Mesendoderm (in vitro differentiated cells): ENCODE measurements around the gene HSPA1A.

Experiments
- DNase-seq: peaks from one replicate; pipeline ENCODE4 v3.0.0; 2013
- H2AK5ac ChIP-seq: 2 replicates; pipeline ENCODE4 v1.6.1; 2013; ENCODE audit warnings: low read length, inconsistent platforms
- H2BK120ac ChIP-seq: 2 replicates; pipeline ENCODE4 v1.6.1; 2013; ENCODE audit warnings: low read depth, mild to moderate bottlenecking, low read length, moderate library complexity, mixed read lengths
- H2BK15ac ChIP-seq: replicated peaks from 2 replicates; pipeline ENCODE4 v1.6.1; 2013; ENCODE audit warnings: low read depth, mild to moderate bottlenecking, moderate library complexity
- H2BK5ac ChIP-seq: 2 replicates; pipeline ENCODE4 v1.6.1; 2013; ENCODE audit warnings: low read length, inconsistent platforms
- H3K18ac ChIP-seq: 2 replicates; pipeline ENCODE4 v1.6.1; 2013; ENCODE audit warnings: mild to moderate bottlenecking, low read length, mixed read lengths
- H3K23ac ChIP-seq: one replicate; pipeline ENCODE4 v1.6.1; 2013; ENCODE audit warnings: low read length
- H3K27ac ChIP-seq: 2 replicates; pipeline ENCODE4 v1.5.1; 2013; ENCODE audit warnings: low read depth, mild to moderate bottlenecking, inconsistent platforms, low read length, moderate library complexity
- H3K27me3 ChIP-seq: 2 replicates; pipeline ENCODE4 v1.6.1; 2013; ENCODE audit warnings: low read length, control low read depth, mild to moderate bottlenecking, inconsistent platforms; ENCODE audit not compliant: insufficient read depth, poor library complexity
- H3K36me3 ChIP-seq: 2 replicates; pipeline ENCODE4 v1.6.1; 2013; ENCODE audit warnings: low read length, inconsistent platforms; ENCODE audit not compliant: control insufficient read depth, insufficient read depth
- H3K4ac ChIP-seq: one replicate; pipeline ENCODE4 v1.6.1; 2013; ENCODE audit warnings: low read depth, mild to moderate bottlenecking, low read length, moderate library complexity
- H3K4me1 ChIP-seq: 2 replicates; pipeline ENCODE4 v1.6.1; 2013; ENCODE audit warnings: low read depth, low read length, inconsistent platforms; ENCODE audit not compliant: control insufficient read depth
- H3K4me2 ChIP-seq: 2 replicates; pipeline ENCODE4 v1.6.1; 2013; ENCODE audit warnings: low read length
- H3K4me3 ChIP-seq: 2 replicates; pipeline ENCODE4 v1.5.1; 2013; ENCODE audit warnings: mild to moderate bottlenecking, low read length
- H3K56ac ChIP-seq: one replicate; pipeline ENCODE4 v1.6.1; 2013; ENCODE audit warnings: low read length
- H3K79me1 ChIP-seq: 2 replicates; pipeline ENCODE4 v1.6.1; 2013; ENCODE audit warnings: low read length, inconsistent platforms
- H3K79me2 ChIP-seq: 2 replicates; pipeline ENCODE4 v1.6.1; 2013; ENCODE audit warnings: mild to moderate bottlenecking, low read length; ENCODE audit not compliant: control insufficient read depth, insufficient read depth
- H3K9ac ChIP-seq: 2 replicates; pipeline ENCODE4 v1.6.1; 2013; ENCODE audit warnings: low read length, inconsistent platforms
- H4K5ac ChIP-seq: one replicate; pipeline ENCODE4 v1.6.1; 2013; ENCODE audit warnings: low read length
- H4K8ac ChIP-seq: one replicate; pipeline ENCODE4 v1.6.1; 2013; ENCODE audit warnings: low read depth, mild to moderate bottlenecking, control low read depth, low read length, moderate library complexity
- WGBS: extraction: QIAGEN DNeasy Blood & Tissue Kit; methylation state at CpG from one replicate; pipeline ENCODE4 v1.1.7; 2013; ENCODE audit warnings: low lambda C conversion rate, missing lambda C conversion rate; ENCODE audit not compliant: insufficient coverage; ENCODE audit errors: extremely low coverage; 5-methylcytosine and 5-hydroxymethylcytosine counted together

The HSPA1A gene

GRCh38 chr6:31776485-31776988 lies 38.8 kb upstream of the HSPA1A start:
- H2BK15ac ChIP-seq: no peak overlapping the region
- H4K8ac ChIP-seq: no peak overlapping the region
- no peak overlapping the region for H4K5ac ChIP-seq
- no peak for DNase-seq
- no peak overlapping the region for H2AK5ac ChIP-seq
- no peak overlapping the region for H3K9ac ChIP-seq
- no peaks in the 10 kb centered on the region for H3K4me1 ChIP-seq
- no peak overlapping the region for H3K27ac ChIP-seq
- H3K56ac ChIP-seq: no peak overlapping the region
- H3K79me2 ChIP-seq: no peaks in the 10 kb centered on the region
- peaks cover 6% of the 10 kb centered on the region for H3K36me3 ChIP-seq
- H2BK5ac ChIP-seq: no peak overlapping the region
- H3K27me3 ChIP-seq: no peaks in the 10 kb centered on the region
- H3K18ac ChIP-seq: no peak overlapping the region
- no peak overlapping the region for H3K23ac ChIP-seq
- no peak overlapping the region for H3K4ac ChIP-seq
- no peak overlapping the region for H3K4me2 ChIP-seq
- WGBS: no CpG with 5 or more reads among the region's 14 CpGs
- H3K79me1 ChIP-seq: no peaks in the 10 kb centered on the region
- H3K4me3 ChIP-seq: no peak overlapping the region
- H2BK120ac ChIP-seq: no peak overlapping the region

GRCh38 chr6:31776989-31777666 lies 38.2 kb upstream of the HSPA1A start, which contains the start of gene VWA7:
Gene VWA7, minus strand, starts transcription at chr6:31777328. Its CDS starts 549 bp downstream, at chr6:31776779.
- Histone ChIP-seq H2BK5ac (no peak within 1 kb of the TSS), H3K56ac (peak within 1 kb of the TSS; percentile 60), H3K79me2 (no peaks in the 10 kb centered on the region), H3K9ac (peak within 1 kb of the TSS; percentile 32), H2BK120ac (no peak within 1 kb of the TSS), H3K18ac (no peak within 1 kb of the TSS), H3K79me1 (no peaks in the 10 kb centered on the region), H3K4ac (no peak within 1 kb of the TSS), H4K8ac (no peak within 1 kb of the TSS), H3K4me1 (no peaks in the 10 kb centered on the region), H3K27ac (no peak within 1 kb of the TSS), H3K4me3 (no peak within 1 kb of the TSS), H2AK5ac (no peak within 1 kb of the TSS), H3K4me2 (no peak within 1 kb of the TSS), H2BK15ac (no peak within 1 kb of the TSS), H3K27me3 (no peaks in the 10 kb centered on the region), H4K5ac (no peak within 1 kb of the TSS), H3K36me3 (peaks cover 10% of the 10 kb centered on the region), H3K23ac (no peak within 1 kb of the TSS)
- WGBS: no CpG with 5 or more reads among the region's 15 CpGs
- DNase-seq: peak; percentile 60

GRCh38 chr6:31777667-31778050 lies 37.7 kb upstream of the HSPA1A start:
- DNase-seq: no peak
- no peak overlapping the region for H4K5ac ChIP-seq
- no peak overlapping the region for H4K8ac ChIP-seq
- H2BK5ac ChIP-seq: no peak overlapping the region
- H3K18ac ChIP-seq: no peak overlapping the region
- H2BK15ac ChIP-seq: no peak overlapping the region
- no peak overlapping the region for H3K9ac ChIP-seq
- H3K4me3 ChIP-seq: no peak overlapping the region
- H3K79me1 ChIP-seq: no peaks in the 10 kb centered on the region
- H3K56ac ChIP-seq: no peak overlapping the region
- H3K27me3 ChIP-seq: no peaks in the 10 kb centered on the region
- H3K27ac ChIP-seq: no peak overlapping the region
- H3K4ac ChIP-seq: no peak overlapping the region
- no peaks in the 10 kb centered on the region for H3K79me2 ChIP-seq
- no CpG with 5 or more reads among the region's 5 CpGs for WGBS
- no peak overlapping the region for H2AK5ac ChIP-seq
- H2BK120ac ChIP-seq: no peak overlapping the region
- no peak overlapping the region for H3K23ac ChIP-seq
- H3K4me2 ChIP-seq: no peak overlapping the region
- H3K36me3 ChIP-seq: peaks cover 11% of the 10 kb centered on the region
- no peaks in the 10 kb centered on the region for H3K4me1 ChIP-seq

- H2BK15ac ChIP-seq: no peak overlapping the region
- no peak overlapping the region for H3K4me2 ChIP-seq
- peaks cover 14% of the 10 kb centered on the region for H3K36me3 ChIP-seq
- no peak overlapping the region for H4K8ac ChIP-seq
- H3K18ac ChIP-seq: no peak overlapping the region
- no peak overlapping the region for H3K27ac ChIP-seq
- no peak overlapping the region for H3K56ac ChIP-seq
- no peak overlapping the region for H2AK5ac ChIP-seq
- H3K79me1 ChIP-seq: no peaks in the 10 kb centered on the region
- no peaks in the 10 kb centered on the region for H3K4me1 ChIP-seq
- H2BK120ac ChIP-seq: no peak overlapping the region
- H2BK5ac ChIP-seq: no peak overlapping the region
- no peak overlapping the region for H3K9ac ChIP-seq
- no peaks in the 10 kb centered on the region for H3K79me2 ChIP-seq
- H3K23ac ChIP-seq: no peak overlapping the region
- no CpG with 5 or more reads among the region's 5 CpGs for WGBS
- H3K27me3 ChIP-seq: no peaks in the 10 kb centered on the region
- DNase-seq: no peak
- no peak overlapping the region for H4K5ac ChIP-seq
- H3K4ac ChIP-seq: no peak overlapping the region
- no peak overlapping the region for H3K4me3 ChIP-seq
Observed at GRCh38 chr6:31778193-31778592, 37.1 kb upstream of the HSPA1A start.

GRCh38 chr6:31778999-31779885 lies 36.1 kb upstream of the HSPA1A start:
- Histone ChIP-seq H3K56ac (no peak overlapping the region), H3K18ac (no peak overlapping the region), H3K79me2 (no peaks in the 10 kb centered on the region), H4K8ac (no peak overlapping the region), H4K5ac (no peak overlapping the region), H3K27me3 (no peaks in the 10 kb centered on the region), H3K4me2 (no peak overlapping the region), H3K36me3 (peaks cover 14% of the 10 kb centered on the region), H2AK5ac (no peak overlapping the region), H2BK5ac (no peak overlapping the region), H3K9ac (no peak overlapping the region), H3K4me1 (no peaks in the 10 kb centered on the region), H3K23ac (no peak overlapping the region), H3K4ac (no peak overlapping the region), H2BK120ac (no peak overlapping the region), H3K79me1 (no peaks in the 10 kb centered on the region), H3K27ac (no peak overlapping the region), H3K4me3 (no peak overlapping the region), H2BK15ac (no peak overlapping the region)
- no peak for DNase-seq
- WGBS: no CpG with 5 or more reads among the region's 43 CpGs
